ENCODE data around the gene CD300A.

The CD300A gene

GRCh38 chr17:74520790-74521480 is 54.5 kb downstream of the CD300A start:
- H3K9me3 ChIP-seq (ENCODE audit: control insufficient read depth, insufficient read depth, low read length), result no peaks in the 10 kb centered on the region
- H3K36me3 ChIP-seq (ENCODE audit: insufficient read depth, low read length), result no peaks in the 10 kb centered on the region
- no peaks in the 10 kb centered on the region for H3K4me1 ChIP-seq (ENCODE audit: insufficient read depth, low read length)
- no peak overlapping the region for H3K9ac ChIP-seq (ENCODE audit: low read depth, low read length)

DNA sequence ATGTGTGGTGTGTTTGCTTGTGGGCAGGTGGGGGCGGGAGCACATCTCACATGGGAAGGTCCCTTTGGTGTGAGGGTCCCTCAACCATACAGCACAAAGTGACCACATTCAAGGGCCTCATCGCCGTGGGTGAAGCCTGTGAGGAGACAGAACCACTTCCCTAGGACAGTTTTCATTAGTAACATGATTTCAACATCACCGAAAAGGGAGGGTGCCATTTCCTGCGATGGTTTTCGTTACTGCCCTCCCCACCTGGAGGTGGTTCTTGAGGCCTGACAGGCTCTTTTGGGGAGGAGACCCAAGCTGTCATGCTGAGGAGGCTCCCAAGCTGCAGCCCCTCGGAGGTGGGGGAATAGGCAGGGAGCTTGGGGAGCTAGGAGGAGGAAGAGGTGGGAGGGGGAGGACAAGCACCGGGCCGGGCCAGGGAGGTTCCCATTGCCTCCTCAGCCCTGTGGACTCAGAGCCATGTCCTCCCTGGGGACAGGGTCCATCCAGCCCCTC is 55.3 kb downstream of the CD300A start:
- no peak overlapping the region for H3K9ac ChIP-seq (ENCODE audit: low read depth, low read length)
- no peaks in the 10 kb centered on the region for H3K9me3 ChIP-seq (ENCODE audit: control insufficient read depth, insufficient read depth, low read length)
- no peaks in the 10 kb centered on the region for H3K4me1 ChIP-seq (ENCODE audit: insufficient read depth, low read length)
- H3K36me3 ChIP-seq (ENCODE audit: insufficient read depth, low read length), result no peaks in the 10 kb centered on the region

- no peak overlapping the region for H3K9ac ChIP-seq (ENCODE audit: low read depth, low read length)
- H3K36me3 ChIP-seq (ENCODE audit: insufficient read depth, low read length), result no peaks in the 10 kb centered on the region
- no peaks in the 10 kb centered on the region for H3K9me3 ChIP-seq (ENCODE audit: control insufficient read depth, insufficient read depth, low read length)
- H3K4me1 ChIP-seq (ENCODE audit: insufficient read depth, low read length), result no peaks in the 10 kb centered on the region
These were observed 56.1 kb downstream of the CD300A start for GRCh38 chr17:74522381-74523105.

DNA sequence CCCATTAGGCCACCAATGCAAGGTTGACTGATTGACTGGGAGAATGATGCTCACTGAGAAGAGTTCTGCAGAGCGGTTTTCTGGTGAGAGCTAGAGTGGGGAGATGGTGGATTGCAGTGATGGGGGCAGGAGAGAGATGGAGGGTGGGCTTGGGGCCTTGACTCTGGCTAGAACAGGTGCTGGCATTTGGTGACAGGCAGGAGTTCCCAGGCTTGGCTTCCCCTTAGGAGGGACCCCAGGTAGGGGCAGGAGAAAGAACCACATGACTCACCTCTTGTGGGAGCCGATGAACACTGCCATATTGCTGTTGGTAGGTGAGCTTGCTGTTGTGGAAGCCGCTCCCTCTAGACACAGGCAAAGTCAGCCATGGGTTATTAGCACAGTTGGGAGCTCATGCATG is 56.9 kb downstream of the CD300A start:
- Histone ChIP-seq H3K9me3 (ENCODE audit: control insufficient read depth, insufficient read depth, low read length) (no peaks in the 10 kb centered on the region), H3K4me1 (ENCODE audit: insufficient read depth, low read length) (no peaks in the 10 kb centered on the region), H3K36me3 (ENCODE audit: insufficient read depth, low read length) (no peaks in the 10 kb centered on the region), H3K9ac (ENCODE audit: low read depth, low read length) (no peak overlapping the region)

DNA sequence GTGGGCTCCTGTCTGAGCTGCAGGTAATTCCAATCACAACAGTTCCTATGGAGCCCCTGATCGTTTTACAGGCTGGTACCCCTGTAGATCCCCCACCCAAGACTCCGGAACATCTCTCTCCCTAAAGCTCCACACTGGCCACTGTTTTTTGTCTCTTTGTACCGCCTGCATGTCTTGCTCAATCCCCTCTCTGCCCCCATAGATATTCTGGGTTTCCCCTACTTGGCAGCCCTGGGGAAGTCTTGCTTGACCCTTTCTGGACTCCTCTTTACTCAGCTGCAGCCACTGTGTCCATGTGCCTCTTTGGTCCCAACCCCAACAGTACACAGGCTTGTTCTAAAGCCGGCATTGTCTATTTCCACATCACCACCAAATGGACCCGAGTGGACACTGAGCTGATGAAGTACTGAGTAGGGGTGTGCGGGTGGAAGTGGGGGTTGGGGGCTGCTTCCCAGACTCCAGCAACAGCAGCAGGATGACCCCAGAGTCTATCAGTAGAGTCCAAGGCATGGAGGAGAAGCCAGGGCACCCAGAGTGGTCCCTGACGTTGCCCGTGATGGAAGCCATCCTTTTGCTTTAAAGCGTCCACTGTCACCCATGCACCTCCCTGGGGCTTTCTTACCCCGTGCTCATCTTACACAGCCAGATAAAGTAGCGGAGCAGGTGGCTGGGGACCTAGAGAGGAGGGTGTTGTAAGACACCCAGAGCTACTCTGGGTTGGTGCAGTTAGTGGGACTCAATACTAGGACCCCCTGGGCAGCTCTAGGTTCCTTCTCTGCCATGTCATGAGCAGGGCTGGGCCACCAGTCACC is 58.4 kb downstream of the CD300A start:
- no peaks in the 10 kb centered on the region for H3K4me1 ChIP-seq (ENCODE audit: insufficient read depth, low read length)
- H3K9me3 ChIP-seq (ENCODE audit: control insufficient read depth, insufficient read depth, low read length), result no peaks in the 10 kb centered on the region
- H3K36me3 ChIP-seq (ENCODE audit: insufficient read depth, low read length), result no peaks in the 10 kb centered on the region
- no peak overlapping the region for H3K9ac ChIP-seq (ENCODE audit: low read depth, low read length)

DNA sequence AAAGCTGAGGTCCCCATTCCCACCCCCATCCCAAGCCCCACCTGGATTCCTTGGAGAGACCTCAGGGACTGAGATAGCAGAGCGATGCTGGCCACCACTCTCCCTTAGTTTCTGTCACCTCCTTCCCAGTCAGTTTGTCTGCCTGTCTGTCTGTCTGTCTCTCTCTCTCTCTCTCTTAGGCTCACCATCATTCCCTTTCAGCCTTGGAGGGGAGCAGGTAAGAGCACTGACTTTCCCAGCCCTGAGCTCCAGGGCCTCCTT is 59.0 kb downstream of the CD300A start:
- Histone ChIP-seq H3K4me1 (ENCODE audit: insufficient read depth, low read length) (no peaks in the 10 kb centered on the region), H3K9ac (ENCODE audit: low read depth, low read length) (no peak overlapping the region), H3K36me3 (ENCODE audit: insufficient read depth, low read length) (no peaks in the 10 kb centered on the region), H3K9me3 (ENCODE audit: control insufficient read depth, insufficient read depth, low read length) (no peaks in the 10 kb centered on the region)

DNA sequence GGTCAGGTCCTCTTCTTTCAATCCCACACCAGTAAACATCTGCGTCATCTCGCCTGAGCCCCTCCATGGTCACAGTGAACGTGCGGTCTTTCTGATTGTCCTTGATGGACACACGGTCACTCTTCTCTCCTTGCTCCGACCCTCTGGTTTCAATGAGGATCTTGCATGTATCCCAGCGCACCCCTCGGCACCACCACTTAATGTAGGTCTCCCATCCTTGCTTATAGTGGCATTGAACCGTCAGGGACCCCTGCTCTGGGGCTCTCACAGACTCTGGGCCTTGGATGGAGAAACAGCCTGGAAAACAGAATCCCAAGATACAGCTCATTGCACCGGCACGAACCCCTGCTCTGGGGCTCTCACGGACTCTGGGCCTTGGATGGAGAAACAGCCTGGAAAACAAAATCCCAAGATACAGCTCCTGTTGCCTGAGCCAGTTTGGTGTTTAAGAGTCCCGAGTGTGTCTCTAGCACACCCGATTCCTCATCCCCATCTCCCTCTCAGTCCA is 59.4 kb downstream of the CD300A start:
- Histone ChIP-seq H3K36me3 (ENCODE audit: insufficient read depth, low read length) (no peaks in the 10 kb centered on the region), H3K9me3 (ENCODE audit: control insufficient read depth, insufficient read depth, low read length) (no peaks in the 10 kb centered on the region), H3K4me1 (ENCODE audit: insufficient read depth, low read length) (no peaks in the 10 kb centered on the region), H3K9ac (ENCODE audit: low read depth, low read length) (no peak overlapping the region)

DNA sequence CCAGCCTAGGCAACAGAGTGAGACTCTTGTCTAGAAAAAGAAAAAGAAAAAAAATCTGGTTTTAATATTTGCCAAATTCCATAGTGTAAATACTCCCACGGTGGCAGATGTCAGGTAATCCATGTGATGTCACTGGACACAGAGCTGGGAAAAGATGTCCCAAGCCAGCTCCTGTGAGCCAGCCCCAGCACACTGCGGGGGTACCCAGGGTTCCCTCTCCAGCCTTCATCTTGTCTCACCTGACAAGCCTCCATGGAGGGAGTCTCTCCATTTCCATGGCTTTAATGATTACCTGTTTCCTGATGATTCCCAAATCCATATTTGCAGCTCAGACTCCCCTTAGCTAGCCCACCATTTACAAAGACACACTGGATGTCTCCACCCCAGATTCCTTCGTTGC is 60.2 kb downstream of the CD300A start:
- Histone ChIP-seq H3K36me3 (ENCODE audit: insufficient read depth, low read length) (no peaks in the 10 kb centered on the region), H3K9ac (ENCODE audit: low read depth, low read length) (no peak overlapping the region), H3K9me3 (ENCODE audit: control insufficient read depth, insufficient read depth, low read length) (no peaks in the 10 kb centered on the region), H3K4me1 (ENCODE audit: insufficient read depth, low read length) (peaks cover 1% of the 10 kb centered on the region; the same call in 1 of the 2 replicates)

- Histone ChIP-seq H3K9me3 (ENCODE audit: control insufficient read depth, insufficient read depth, low read length) (no peaks in the 10 kb centered on the region), H3K4me1 (ENCODE audit: insufficient read depth, low read length) (peaks cover 4% of the 10 kb centered on the region; the same call in 1 of the 2 replicates), H3K9ac (ENCODE audit: low read depth, low read length) (no peak overlapping the region), H3K36me3 (ENCODE audit: insufficient read depth, low read length) (no peaks in the 10 kb centered on the region)
These were observed 60.6 kb downstream of the CD300A start for GRCh38 chr17:74527081-74527480.

GRCh38 chr17:74527756-74528155 is 61.3 kb downstream of the CD300A start:
- Histone ChIP-seq H3K36me3 (ENCODE audit: insufficient read depth, low read length) (no peaks in the 10 kb centered on the region), H3K4me1 (ENCODE audit: insufficient read depth, low read length) (peaks cover 7% of the 10 kb centered on the region; the same call in 1 of the 2 replicates), H3K9me3 (ENCODE audit: control insufficient read depth, insufficient read depth, low read length) (no peaks in the 10 kb centered on the region), H3K9ac (ENCODE audit: low read depth, low read length) (no peak overlapping the region)

GRCh38 chr17:74528491-74529199 is 62.2 kb downstream of the CD300A start:
- no peak overlapping the region for H3K9ac ChIP-seq (ENCODE audit: low read depth, low read length)
- H3K9me3 ChIP-seq (ENCODE audit: control insufficient read depth, insufficient read depth, low read length), result no peaks in the 10 kb centered on the region
- no peaks in the 10 kb centered on the region for H3K36me3 ChIP-seq (ENCODE audit: insufficient read depth, low read length)
- H3K4me1 ChIP-seq (ENCODE audit: insufficient read depth, low read length), result peaks cover 9% of the 10 kb centered on the region; the same call in 1 of the 2 replicates

GRCh38 chr17:74529243-74529642 is 62.8 kb downstream of the CD300A start:
- Histone ChIP-seq H3K4me1 (ENCODE audit: insufficient read depth, low read length) (peaks cover 9% of the 10 kb centered on the region; the same call in 1 of the 2 replicates), H3K36me3 (ENCODE audit: insufficient read depth, low read length) (no peaks in the 10 kb centered on the region), H3K9me3 (ENCODE audit: control insufficient read depth, insufficient read depth, low read length) (peaks cover 2% of the 10 kb centered on the region; the same call in 1 of the 2 replicates), H3K9ac (ENCODE audit: low read depth, low read length) (no peak overlapping the region)

- Histone ChIP-seq H3K36me3 (ENCODE audit: insufficient read depth, low read length) (no peaks in the 10 kb centered on the region), H3K9me3 (ENCODE audit: control insufficient read depth, insufficient read depth, low read length) (peaks cover 2% of the 10 kb centered on the region; the same call in 1 of the 2 replicates), H3K9ac (ENCODE audit: low read depth, low read length) (no peak overlapping the region), H3K4me1 (ENCODE audit: insufficient read depth, low read length) (peaks cover 9% of the 10 kb centered on the region; the same call in 1 of the 2 replicates)
These were observed 64.4 kb downstream of the CD300A start for GRCh38 chr17:74530831-74531150.

DNA sequence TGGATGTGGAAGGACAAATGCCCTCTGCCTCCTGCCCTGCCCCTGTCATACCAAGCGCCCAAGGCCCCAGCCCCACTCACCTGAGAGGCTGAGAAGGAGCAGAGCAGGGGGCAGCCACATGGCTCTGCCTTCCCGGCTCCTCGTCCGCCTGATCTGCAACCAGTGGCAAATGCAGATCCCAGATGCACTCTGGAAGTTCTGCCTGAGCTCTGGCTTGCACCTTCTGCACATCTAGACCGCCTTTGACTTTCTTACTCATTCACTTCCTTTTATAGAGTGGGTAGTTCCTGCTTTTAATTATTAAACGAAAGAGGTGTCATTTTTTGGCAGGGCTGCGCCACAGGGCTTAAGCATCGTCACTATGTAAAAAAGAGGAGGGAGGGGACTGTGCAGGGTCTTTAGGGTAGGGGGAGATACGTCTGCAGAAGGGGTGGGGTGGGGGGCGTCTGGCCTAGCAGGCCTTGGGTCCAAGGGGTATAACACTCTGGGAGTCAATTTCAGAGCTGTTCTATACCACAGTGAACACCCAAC is 64.9 kb downstream of the CD300A start, which contains the start of gene CD300LB:
TSS of gene CD300LB (minus strand) at position 245 of the 531 bp plus-strand sequence. CDS start at position 120, 125 bp downstream.
- Histone ChIP-seq H3K36me3 (ENCODE audit: insufficient read depth, low read length) (no peaks in the 10 kb centered on the region), H3K9me3 (ENCODE audit: control insufficient read depth, insufficient read depth, low read length) (peaks cover 2% of the 10 kb centered on the region; the same call in 1 of the 2 replicates), H3K9ac (ENCODE audit: low read depth, low read length) (peak within 1 kb of the TSS; percentile 59; the same call in 1 of the 2 replicates), H3K4me1 (ENCODE audit: insufficient read depth, low read length) (peaks cover 9% of the 10 kb centered on the region; the same call in 1 of the 2 replicates)
